NAMALWA (cell line): ENCODE measurements around the gene MRTFA.
A peak's percentile ranks its signal among the peaks of the same experiment; 100 is the strongest.

ENCODE experiments used
- DNase-seq: peaks from one replicate; pipeline ENCODE4 v3.0.0-alpha.2; 2015; ENCODE audit warnings: low spot score

The MRTFA gene

GRCh38 chr22:40491990-40492631, 144.4 kb downstream of the MRTFA start:
- DNase-seq, result peak; percentile 91

DNA sequence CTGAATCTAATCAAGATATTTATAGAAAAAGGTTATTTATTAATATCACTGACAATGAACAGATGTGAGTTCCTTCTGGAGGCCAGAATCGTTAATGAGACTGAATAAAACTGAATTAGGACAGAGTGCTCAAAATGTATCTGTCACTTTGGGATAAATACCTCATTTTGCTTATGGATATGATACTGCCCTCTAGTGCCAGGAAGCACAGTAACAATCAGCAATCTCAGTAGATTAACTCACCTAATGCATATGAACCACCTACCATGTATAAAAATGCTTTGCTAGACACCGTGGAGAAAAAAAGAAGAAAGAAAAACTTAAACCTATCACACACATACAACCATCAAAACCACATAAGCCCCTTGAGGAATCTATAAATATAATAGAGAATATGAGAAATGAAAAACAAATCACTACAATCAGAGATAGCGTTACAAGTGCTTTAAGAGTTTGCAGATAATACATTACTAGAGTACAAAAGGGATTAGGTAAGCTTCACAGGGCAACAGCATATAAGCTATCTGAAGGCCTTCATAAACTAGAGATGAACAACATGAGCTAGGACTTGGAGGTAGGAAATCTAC, 148.8 kb downstream of the MRTFA start:
- peak; percentile 61 for DNase-seq

DNA sequence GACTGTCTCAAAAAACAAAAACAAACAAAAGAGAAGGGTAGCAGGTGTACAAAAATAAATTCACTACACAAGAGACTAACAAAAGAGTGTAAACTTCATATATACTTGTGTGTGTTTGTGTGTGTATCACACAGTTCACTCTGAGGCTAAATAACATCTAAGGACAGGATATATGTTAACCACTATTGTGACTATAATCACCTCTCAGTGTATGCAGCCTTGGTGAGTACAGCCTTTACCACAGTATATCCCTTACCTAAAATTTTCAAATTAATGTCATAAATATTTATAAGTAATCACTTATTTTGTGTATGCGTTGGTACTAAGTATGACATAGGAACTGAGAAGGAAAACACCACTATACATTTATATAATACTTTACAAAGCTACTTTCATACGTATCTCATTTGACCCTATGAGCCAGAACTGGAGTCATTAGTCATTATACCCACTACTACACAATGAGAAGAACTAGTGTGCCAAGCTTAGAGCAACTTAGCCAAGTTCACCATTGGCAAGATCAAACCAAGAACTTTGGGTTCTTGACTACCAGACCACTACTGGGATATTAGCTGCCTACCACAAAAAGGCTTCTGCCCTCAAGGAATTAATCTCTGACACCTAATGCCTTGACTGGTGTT, 149.4 kb downstream of the MRTFA start:
- no peak for DNase-seq

GRCh38 chr22:40485813-40486667, 150.5 kb downstream of the MRTFA start:
- DNase-seq, result no peak

DNA sequence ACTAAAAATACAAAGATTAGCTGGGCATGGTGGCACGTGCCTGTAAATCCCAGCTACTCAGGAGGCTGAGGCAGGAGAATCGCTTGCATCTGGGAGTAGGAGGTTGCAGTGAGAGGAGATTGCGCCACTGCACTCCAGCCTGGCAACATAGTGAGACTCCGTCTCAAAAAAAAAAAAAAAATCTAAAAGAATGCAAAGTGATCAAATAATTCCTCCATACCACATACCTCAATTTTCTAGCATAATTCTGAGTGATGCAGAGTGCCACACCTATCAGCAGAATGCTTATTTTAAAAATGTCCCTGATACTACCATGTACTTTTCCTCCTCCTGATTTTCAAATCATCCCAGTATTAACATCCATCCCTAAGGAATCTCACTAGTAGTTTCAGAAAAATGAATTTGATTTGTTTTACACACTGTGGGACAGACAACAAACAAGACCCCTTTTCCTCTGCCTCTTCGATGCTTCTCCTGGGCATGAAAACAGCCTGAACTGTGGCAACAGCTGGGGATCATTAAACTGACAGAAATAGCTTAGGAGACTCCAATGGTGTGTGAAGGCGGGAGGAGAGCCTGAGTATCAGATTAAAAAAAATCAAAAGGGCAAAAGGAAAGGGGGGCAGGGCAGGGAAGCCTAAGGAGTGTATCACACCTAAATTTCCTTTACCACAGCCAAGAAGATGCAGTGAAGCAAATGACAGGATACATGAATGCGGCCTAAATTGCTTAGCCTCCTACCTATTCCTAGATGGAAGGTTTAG, 151.4 kb downstream of the MRTFA start:
- DNase-seq, result no peak

- DNase-seq, result no peak
Measured at GRCh38 chr22:40482886-40483285, 153.6 kb downstream of the MRTFA start.

DNA sequence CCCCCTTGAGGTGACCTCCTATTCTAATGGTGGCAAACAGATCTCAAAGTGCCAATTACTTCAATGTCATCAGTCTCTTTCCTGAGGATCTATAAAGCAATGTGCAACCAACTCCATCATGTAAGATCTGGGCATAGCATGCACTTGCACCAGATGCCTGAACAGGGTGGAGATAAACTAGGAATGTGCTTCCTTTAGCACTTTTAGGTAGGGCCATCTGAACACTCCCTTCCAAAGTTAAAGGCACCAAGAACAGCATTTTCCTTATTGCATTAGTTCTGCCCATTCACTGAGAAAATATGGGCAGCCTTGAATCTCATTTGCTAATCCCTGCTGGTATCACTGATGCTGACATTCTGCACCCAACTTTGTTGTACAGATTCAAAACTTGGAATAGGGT, 154.1 kb downstream of the MRTFA start:
- DNase-seq, result no peak

DNA sequence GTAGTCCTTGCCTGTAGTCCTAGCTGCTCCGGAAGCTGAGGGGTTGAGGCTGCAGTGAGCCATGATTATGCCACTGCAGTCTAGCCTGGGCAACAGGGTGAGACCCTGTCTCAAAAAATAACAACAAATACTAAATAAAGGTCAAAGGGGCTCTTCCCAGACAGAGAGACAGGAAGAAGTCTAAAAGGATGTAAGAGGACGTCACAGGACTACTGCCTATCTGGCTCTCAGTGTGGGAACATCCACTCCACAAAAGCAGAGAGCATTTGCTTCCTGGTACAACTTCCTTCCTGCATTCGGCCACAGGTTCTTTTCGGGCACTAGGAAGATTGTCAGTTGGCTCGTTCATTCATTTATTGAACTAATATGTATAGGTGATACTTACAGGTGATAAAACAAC, 155.5 kb downstream of the MRTFA start:
- no peak for DNase-seq

GRCh38 chr22:40479887-40480538, 156.5 kb downstream of the MRTFA start:
- DNase-seq, result no peak

GRCh38 chr22:40479126-40479800, 157.3 kb downstream of the MRTFA start:
- DNase-seq, result no peak

DNA sequence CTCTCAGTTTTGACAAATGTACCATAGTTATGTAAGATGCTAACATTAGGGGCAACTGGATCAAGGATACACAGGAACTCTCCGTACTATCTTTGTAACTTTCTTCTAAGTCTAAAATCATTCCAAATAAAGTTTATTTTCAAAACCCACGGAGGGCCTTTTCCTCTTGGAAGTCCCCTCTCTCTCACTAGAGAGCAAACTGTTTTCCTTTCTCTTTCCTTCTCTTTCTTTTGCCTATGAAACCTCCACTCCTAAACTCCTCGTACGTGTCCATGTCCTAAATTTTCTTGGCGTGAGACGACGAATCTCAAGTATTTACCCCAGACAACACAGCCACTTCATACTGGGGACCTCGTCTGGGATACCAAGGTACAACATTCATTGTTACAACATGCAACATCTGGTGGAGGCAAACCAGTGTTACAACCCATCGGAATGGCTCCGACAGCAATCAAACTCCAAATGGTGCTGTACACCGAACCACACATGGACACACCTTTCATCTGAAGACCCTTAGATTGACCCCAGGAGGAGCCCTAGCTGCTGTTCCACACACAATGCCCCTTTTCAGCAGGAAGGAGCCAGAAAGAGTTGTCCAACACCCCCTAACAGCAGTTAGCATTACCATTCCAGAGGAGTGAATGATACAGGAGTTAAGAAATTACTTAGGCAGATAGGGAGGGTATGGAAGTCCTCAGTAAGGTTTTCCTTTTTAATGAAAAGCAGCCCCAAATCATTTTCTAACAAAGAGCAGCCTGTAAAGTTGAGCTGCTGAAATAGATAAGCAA, 158.0 kb downstream of the MRTFA start:
- DNase-seq, result no peak

- DNase-seq, result no peak
Measured at GRCh38 chr22:40477683-40478337, 158.7 kb downstream of the MRTFA start.

- DNase-seq, result no peak
Measured at GRCh38 chr22:40476341-40476740, 160.2 kb downstream of the MRTFA start.

DNA sequence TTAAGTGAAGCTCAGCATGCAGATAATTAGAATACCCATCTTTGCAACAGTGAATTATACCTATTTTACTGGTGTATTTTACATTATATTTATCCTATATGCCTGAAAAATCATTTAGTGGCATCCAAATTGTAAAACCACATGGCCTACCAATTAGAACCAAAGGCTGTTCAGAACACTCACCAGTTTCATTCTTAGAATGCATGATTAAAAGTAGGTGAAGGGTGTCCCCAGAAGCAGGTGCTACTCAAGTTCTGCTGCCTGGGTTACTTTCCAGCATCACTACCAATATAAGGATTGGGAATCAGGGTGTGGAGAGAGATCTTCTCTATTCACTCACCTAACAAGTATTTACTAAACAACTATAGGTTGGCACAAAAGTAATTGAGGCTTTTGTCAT, 162.8 kb downstream of the MRTFA start:
- DNase-seq, result no peak

GRCh38 chr22:40472579-40472978, 163.9 kb downstream of the MRTFA start:
- DNase-seq, result no peak

GRCh38 chr22:40472051-40472450, 164.5 kb downstream of the MRTFA start:
- DNase-seq, result no peak

- DNase-seq, result no peak
Measured at GRCh38 chr22:40469181-40469580, 167.3 kb downstream of the MRTFA start.

DNA sequence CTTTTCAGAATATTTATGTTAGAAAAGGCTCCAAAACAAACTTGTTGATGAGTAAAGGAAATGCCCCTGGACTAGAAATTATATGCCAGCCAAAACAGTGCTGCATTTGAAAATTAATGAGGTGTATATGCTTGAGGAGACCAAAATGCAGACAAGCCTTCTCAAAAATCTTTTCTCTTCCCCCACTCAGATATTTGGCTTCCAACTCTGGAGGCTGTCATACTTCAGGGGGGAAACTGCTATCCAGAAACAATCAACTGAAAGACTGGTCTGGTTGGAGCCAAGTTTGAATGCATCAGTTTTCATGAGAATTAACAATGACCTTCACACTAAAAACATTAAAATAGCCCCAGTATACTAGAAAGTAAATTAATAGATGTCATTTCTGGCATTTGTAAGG, 167.9 kb downstream of the MRTFA start:
- DNase-seq, result no peak

GRCh38 chr22:40466976-40467375, 169.5 kb downstream of the MRTFA start:
- DNase-seq, result no peak

DNA sequence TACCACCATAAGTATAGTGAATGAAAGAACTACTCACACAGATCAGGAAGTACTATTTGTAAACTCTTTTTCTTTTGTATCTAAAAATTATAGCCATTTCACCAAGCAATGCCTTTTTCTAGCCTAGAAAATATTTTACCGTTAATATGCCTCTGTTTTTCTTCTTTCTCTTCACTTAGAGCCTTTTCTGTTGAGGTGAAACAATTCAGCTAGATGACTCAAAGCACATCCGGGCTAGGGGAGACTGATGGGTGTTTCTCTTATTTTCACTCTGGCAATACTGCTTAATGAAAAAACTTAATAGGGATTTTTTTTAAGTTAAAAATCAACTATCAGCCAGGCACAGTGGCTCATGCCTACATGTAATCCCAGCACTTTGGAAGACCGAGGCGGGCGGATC, 172.8 kb downstream of the MRTFA start:
- DNase-seq, result no peak
